Fibroblast of lung (primary cell): ENCODE measurements around the gene SLIT3. TPM values are rescaled to one million over a fixed set of nuclear protein-coding genes. Genes with fewer than 3 reads are reported as not detected.
"Not testable (repeated sequence)": the region's sequence is repeated elsewhere in the genome, so short reads cannot be mapped to it uniquely, and the experiment has no call there.

Experiments used
- DNase-seq, 2 donors: peaks; one replicate each; pipeline versions ENCODE4 v3.0.0 to v3.0.0-alpha.2; 2010; ENCODE audit warnings: low read depth in 2 of 2
- H2AFZ ChIP-seq: 2 replicates; pipeline ENCODE4 v1.5.1; 2012; ENCODE audit warnings: low read length, control low read depth, inconsistent platforms
- H3K27ac ChIP-seq: 2 replicates; pipeline ENCODE4 v1.5.1; 2011; ENCODE audit warnings: low read length, control low read depth; ENCODE audit not compliant: insufficient read depth
- H3K27me3 ChIP-seq: 2 replicates; pipeline ENCODE4 v1.5.1; 2011; ENCODE audit warnings: mild to moderate bottlenecking, low read length; ENCODE audit not compliant: control insufficient read depth, insufficient read depth
- H3K36me3 ChIP-seq: 2 replicates; pipeline ENCODE4 v1.5.1; 2011; ENCODE audit warnings: low read length; ENCODE audit not compliant: control insufficient read depth, insufficient read depth
- H3K4me1 ChIP-seq: 2 replicates; pipeline ENCODE4 v1.5.1; 2011; ENCODE audit warnings: low read length; ENCODE audit not compliant: control insufficient read depth, insufficient read depth; ENCODE audit errors: extremely low read depth
- H3K4me2 ChIP-seq: 2 replicates; pipeline ENCODE4 v1.5.1; 2011; ENCODE audit warnings: low read length, control low read depth; ENCODE audit not compliant: insufficient read depth; ENCODE audit errors: extremely low read depth
- H3K4me3 ChIP-seq, 4 experiments: fragments of 200-600 bp in 1 of 4; sonication (generic) in 1 of 4; replicated peaks in 1 of 4; 2 replicates each; pipeline ENCODE4 v1.5.1; 2011 to 2016; ENCODE audit warnings: low read length in 4 of 4, low read depth in 3 of 4, mild to moderate bottlenecking in 3 of 4, control low read depth in 2 of 4, inconsistent platforms in 1 of 4, mixed read lengths in 1 of 4; ENCODE audit not compliant: insufficient read depth in 1 of 4; ENCODE audit errors: control extremely low read depth in 1 of 4
- H3K79me2 ChIP-seq: 2 replicates; pipeline ENCODE4 v1.5.1; 2012; ENCODE audit warnings: mild to moderate bottlenecking, low read length, inconsistent platforms; ENCODE audit not compliant: control insufficient read depth, insufficient read depth
- H3K9ac ChIP-seq: 2 replicates; pipeline ENCODE4 v1.5.1; 2011; ENCODE audit warnings: mild to moderate bottlenecking, low read length, control low read depth; ENCODE audit not compliant: insufficient read depth
- H3K9me3 ChIP-seq: 2 replicates; pipeline ENCODE4 v1.5.1; 2012; ENCODE audit warnings: low read depth, low read length; ENCODE audit not compliant: control insufficient read depth, insufficient read depth
- H4K20me1 ChIP-seq: 2 replicates; pipeline ENCODE4 v1.5.1; 2011; ENCODE audit warnings: low read length; ENCODE audit not compliant: control insufficient read depth, insufficient read depth; ENCODE audit errors: extremely low read depth
- EZH2 ChIP-seq: IDR thresholded peaks from 2 replicates; pipeline ENCODE4 v1.5.1; 2012; ENCODE audit warnings: low read length, control low read depth, mild to moderate bottlenecking; ENCODE audit errors: missing control alignments
- polyA plus RNA-seq, 2 donors: library from polyadenylated mRNA; depleted of rRNA in 1 of 2; stranded (reverse) in 1 of 2; unstranded in 1 of 2; fragments of >200 nt; gene quantifications; 2 replicates each; pipeline ENCODE4 v1.2.1, GENCODE V29; 2011 to 2012; ENCODE audit warnings: missing spikeins in 1 of 2
- total RNA-seq: library from RNA; depleted of rRNA; stranded (reverse); fragments of >200 nt; gene quantifications from 2 replicates; pipeline ENCODE4 v1.2.1, GENCODE V29; 2014
- TF ChIP-seq, protein P1 (sequence below), 2 donors: IDR thresholded peaks in 1 of 2; conservative IDR thresholded peaks in 1 of 2; 1 replicate in 1 of 2; 2 replicates in 1 of 2; pipeline ENCODE4 v1.5.1; 2011 to 2012; ENCODE audit warnings: low read length in 2 of 2, control low read depth in 1 of 2, inconsistent platforms in 1 of 2, low read depth in 1 of 2, mild to moderate bottlenecking in 1 of 2

Gene SLIT3
- total and polyA plus RNA-seq, 2 donors (not counting 1 experiment from before 2014, with no cell fraction given): 1.6 to 4.6 TPM

DNA sequence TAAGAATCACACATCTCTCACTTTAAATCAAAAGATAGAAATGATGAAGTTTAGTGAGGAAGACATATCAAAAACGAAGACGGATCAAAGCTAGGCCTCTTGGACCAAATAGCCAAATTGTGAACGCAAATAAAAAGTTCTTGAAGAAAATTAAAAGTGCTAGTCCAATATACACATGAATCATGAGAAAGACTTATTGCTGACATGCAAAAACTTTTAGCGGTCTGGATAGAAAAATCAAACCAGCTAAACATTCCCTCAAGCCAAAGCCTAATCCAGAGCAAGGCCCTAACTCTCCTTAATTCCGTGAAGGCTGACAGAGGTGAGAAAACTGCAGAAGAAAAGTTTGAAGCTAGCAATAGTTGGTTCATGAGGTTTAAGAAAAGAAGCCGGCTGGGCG, 557.3 kb downstream of the SLIT3 start:
- no peak overlapping the region for H2AFZ ChIP-seq
- no peak overlapping the region for H3K4me3 ChIP-seq
- no peak for DNase-seq
- no peak overlapping the region for H3K27ac ChIP-seq
- no peak overlapping the region for H3K4me2 ChIP-seq
- H3K36me3 ChIP-seq: no peaks in the 10 kb centered on the region
- no peaks in the 10 kb centered on the region for H4K20me1 ChIP-seq
- no peaks in the 10 kb centered on the region for H3K79me2 ChIP-seq
- H3K9ac ChIP-seq: no peak overlapping the region
- TF ChIP-seq, protein P1, sequence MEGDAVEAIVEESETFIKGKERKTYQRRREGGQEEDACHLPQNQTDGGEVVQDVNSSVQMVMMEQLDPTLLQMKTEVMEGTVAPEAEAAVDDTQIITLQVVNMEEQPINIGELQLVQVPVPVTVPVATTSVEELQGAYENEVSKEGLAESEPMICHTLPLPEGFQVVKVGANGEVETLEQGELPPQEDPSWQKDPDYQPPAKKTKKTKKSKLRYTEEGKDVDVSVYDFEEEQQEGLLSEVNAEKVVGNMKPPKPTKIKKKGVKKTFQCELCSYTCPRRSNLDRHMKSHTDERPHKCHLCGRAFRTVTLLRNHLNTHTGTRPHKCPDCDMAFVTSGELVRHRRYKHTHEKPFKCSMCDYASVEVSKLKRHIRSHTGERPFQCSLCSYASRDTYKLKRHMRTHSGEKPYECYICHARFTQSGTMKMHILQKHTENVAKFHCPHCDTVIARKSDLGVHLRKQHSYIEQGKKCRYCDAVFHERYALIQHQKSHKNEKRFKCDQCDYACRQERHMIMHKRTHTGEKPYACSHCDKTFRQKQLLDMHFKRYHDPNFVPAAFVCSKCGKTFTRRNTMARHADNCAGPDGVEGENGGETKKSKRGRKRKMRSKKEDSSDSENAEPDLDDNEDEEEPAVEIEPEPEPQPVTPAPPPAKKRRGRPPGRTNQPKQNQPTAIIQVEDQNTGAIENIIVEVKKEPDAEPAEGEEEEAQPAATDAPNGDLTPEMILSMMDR (conservative IDR thresholded peaks at IDR 0.05 in 1 of 2, IDR thresholded peaks at IDR 0.05 in 1 of 2; ENCODE audit: low read depth in 1 of 2, low read length in 2 of 2): no peak
- no peak for TF ChIP-seq EZH2
- no peaks in the 10 kb centered on the region for H3K4me1 ChIP-seq
- no peaks in the 10 kb centered on the region for H3K9me3 ChIP-seq
- no peaks in the 10 kb centered on the region for H3K27me3 ChIP-seq

DNA sequence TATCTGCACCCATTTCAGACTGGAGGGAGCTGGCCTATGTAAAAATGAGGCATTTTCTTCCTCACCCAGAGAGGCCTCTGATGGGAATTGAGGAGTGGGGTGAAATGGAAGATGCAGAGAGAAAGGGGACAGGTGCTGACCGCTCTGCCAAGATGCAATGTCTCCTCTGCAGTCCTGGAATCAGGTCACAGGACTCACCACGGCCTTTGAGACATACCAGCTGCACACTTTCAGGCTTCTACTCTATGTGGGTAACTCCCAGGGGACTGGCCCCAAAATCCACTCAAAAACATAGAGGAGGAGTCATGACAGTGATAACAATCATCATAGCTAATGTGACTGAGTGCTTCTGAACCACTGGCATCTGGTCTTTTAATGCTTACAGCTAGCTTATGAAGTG, 558.6 kb downstream of the SLIT3 start:
- H3K9ac ChIP-seq, H3K27me3 ChIP-seq, DNase-seq, H4K20me1 ChIP-seq, H3K36me3 ChIP-seq, H3K9me3 ChIP-seq, H3K79me2 ChIP-seq, H3K4me3 ChIP-seq, H3K27ac ChIP-seq, H2AFZ ChIP-seq, H3K4me2 ChIP-seq, H3K4me1 ChIP-seq: not testable (repeated sequence)

- no peak overlapping the region for H3K27ac ChIP-seq
- no peak overlapping the region for H3K4me3 ChIP-seq
- no peaks in the 10 kb centered on the region for H3K27me3 ChIP-seq
- no peaks in the 10 kb centered on the region for H3K4me1 ChIP-seq
- no peak overlapping the region for H2AFZ ChIP-seq
- DNase-seq: no peak
- no peak overlapping the region for H3K9ac ChIP-seq
- no peak for TF ChIP-seq EZH2
- TF ChIP-seq, protein P1 (conservative IDR thresholded peaks at IDR 0.05 in 1 of 2, IDR thresholded peaks at IDR 0.05 in 1 of 2; ENCODE audit: low read depth in 1 of 2, low read length in 2 of 2): no peak
- H3K79me2 ChIP-seq: no peaks in the 10 kb centered on the region
- H3K4me2 ChIP-seq: no peak overlapping the region
- H4K20me1 ChIP-seq: no peaks in the 10 kb centered on the region
- no peaks in the 10 kb centered on the region for H3K9me3 ChIP-seq
- H3K36me3 ChIP-seq: no peaks in the 10 kb centered on the region
Observed at GRCh38 chr5:168740811-168741213, 560.1 kb downstream of the SLIT3 start.
